Calu3 (cell line): ENCODE measurements around the gene TOP2B. TPM values are rescaled to one million over a fixed set of nuclear protein-coding genes. Genes with fewer than 3 reads are reported as not detected.

Source experiments
- BruUV-seq: library from RNA; stranded (reverse); fragments of 400-500 nt; replicated peaks from 2 replicates; lab custom pipeline; 2021; lab: Mats Ljungman, UMichigan
- CTCF ChIA-PET: fragments of 300-600 bp; sonication (Branson Sonifier 250); formaldehyde crosslinking; loops from one replicate; lab custom pipeline; 2022; ENCODE audit warnings: antibody characterized with exemption; lab: Charles Lee
- DNase-seq: peaks from one replicate; pipeline ENCODE4 v3.0.0; 2022
- H3K27ac Mint-ChIP-seq: one replicate; pipeline ENCODE4 v1.8.0; 2022; ENCODE audit warnings: mixed read lengths; ENCODE audit not compliant: unreplicated experiment
- H3K27me3 Mint-ChIP-seq: one replicate; pipeline ENCODE4 v1.8.0; 2022; ENCODE audit warnings: mixed read lengths; ENCODE audit not compliant: unreplicated experiment
- H3K36me3 Mint-ChIP-seq: one replicate; pipeline ENCODE4 v1.8.0; 2022; ENCODE audit warnings: mild to moderate bottlenecking, moderate library complexity, mixed read lengths; ENCODE audit not compliant: insufficient read depth, unreplicated experiment
- H3K4me1 Mint-ChIP-seq: one replicate; pipeline ENCODE4 v1.8.0; 2022; ENCODE audit warnings: mild to moderate bottlenecking, low read depth, mixed read lengths; ENCODE audit not compliant: unreplicated experiment
- H3K4me3 Mint-ChIP-seq: one replicate; pipeline ENCODE4 v1.8.0; 2022; ENCODE audit warnings: mild to moderate bottlenecking, low read depth, moderate library complexity, mixed read lengths; ENCODE audit not compliant: unreplicated experiment
- H3K9me3 Mint-ChIP-seq: one replicate; pipeline ENCODE4 v1.8.0; 2022; ENCODE audit warnings: low read depth, mixed read lengths; ENCODE audit not compliant: unreplicated experiment
- intact Hi-C: fragments of 100-400 bp; cut with micrococcal nuclease; formaldehyde crosslinking; loops from one replicate; pipeline ENCODE4 v1.10.0; 2022; ENCODE audit not compliant: unreplicated experiment
- total RNA-seq: library from RNA; stranded (reverse); gene quantifications from 2 replicates; pipeline ENCODE4 v1.2.3, GENCODE V29; 2022
- TF ChIP-seq, protein P1 (sequence below): fragments of 200-600 bp; IDR thresholded peaks from one replicate; pipeline ENCODE4 v1.8.0; 2022; ENCODE audit warnings: antibody characterized with exemption; ENCODE audit not compliant: unreplicated experiment

Gene TOP2B
- total RNA-seq, 1 experiment from 2014 or later, result 117 TPM

DNA sequence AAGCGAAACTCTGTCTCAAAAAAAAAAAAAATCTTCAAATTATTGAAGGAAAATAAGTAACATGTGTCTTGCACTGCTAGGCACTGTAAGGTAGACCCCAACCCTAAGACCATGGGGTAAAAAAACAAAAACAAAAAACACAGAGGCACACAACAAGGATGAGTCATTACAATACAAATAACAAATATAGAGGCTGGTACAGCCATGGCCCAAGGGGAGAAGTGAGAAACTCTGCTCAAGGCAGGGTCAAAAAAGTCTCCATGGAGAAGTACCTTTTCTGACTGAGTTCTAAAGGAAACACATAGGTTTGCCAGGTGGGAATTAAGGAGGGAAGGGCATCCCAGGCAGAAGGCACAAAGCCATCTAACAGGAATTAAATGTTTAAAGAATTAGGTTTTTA is 54.5 kb downstream of the TOP2B start:
- Mint-ChIP-seq H3K9me3 (no peaks in the 10 kb centered on the region), H3K36me3 (peaks cover 37% of the 10 kb centered on the region), H3K27me3 (no peaks in the 10 kb centered on the region), H3K4me3 (no peak overlapping the region), H3K4me1 (no peaks in the 10 kb centered on the region), H3K27ac (no peak overlapping the region)
- TF ChIP-seq, protein P1, sequence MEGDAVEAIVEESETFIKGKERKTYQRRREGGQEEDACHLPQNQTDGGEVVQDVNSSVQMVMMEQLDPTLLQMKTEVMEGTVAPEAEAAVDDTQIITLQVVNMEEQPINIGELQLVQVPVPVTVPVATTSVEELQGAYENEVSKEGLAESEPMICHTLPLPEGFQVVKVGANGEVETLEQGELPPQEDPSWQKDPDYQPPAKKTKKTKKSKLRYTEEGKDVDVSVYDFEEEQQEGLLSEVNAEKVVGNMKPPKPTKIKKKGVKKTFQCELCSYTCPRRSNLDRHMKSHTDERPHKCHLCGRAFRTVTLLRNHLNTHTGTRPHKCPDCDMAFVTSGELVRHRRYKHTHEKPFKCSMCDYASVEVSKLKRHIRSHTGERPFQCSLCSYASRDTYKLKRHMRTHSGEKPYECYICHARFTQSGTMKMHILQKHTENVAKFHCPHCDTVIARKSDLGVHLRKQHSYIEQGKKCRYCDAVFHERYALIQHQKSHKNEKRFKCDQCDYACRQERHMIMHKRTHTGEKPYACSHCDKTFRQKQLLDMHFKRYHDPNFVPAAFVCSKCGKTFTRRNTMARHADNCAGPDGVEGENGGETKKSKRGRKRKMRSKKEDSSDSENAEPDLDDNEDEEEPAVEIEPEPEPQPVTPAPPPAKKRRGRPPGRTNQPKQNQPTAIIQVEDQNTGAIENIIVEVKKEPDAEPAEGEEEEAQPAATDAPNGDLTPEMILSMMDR, result no peak
- DNase-seq, result no peak
- intact Hi-C loops, result no loop called here
- CTCF ChIA-PET, result interaction anchor here (0.7 kb wide), 1 partner anchor 8 kb away, joined by 4 read pairs; no protein-coding TSS in a partner anchor
- no TSS peak for BruUV-seq

DNA sequence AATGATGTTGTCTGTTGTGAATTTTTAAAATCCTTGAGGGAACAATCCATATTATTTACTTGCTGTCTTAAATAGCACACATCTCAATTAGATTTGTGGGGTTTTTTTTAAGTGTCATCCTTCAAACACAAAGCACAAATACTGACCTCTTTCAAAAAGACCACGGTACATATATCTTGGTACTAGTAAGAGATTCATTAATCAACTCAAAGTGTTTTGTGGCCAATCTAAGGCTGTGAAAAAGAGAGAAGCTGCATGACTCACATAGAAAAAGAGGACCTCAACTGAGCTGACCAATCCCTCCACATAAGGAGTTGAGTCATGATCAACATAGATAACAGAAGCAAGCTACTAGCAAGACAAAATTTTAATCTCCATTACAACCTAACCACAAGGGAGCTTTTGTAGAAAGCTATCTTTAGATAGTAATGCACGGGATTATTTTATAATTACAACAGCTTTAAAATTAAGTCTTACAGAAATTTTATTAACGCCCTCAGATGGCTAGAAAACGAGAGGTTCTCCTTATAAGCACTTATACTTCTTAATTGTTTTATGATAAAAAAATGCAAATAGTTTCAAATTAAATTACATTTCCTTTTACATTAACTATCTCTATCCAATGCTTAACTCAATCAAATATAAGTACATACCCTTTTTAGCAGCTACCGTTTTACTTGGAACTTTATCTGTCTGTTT is 60.5 kb downstream of the TOP2B start:
- TF ChIP-seq, protein P1, result no peak
- DNase-seq, result no peak
- no TSS peak for BruUV-seq
- H3K27ac Mint-ChIP-seq, result no peak overlapping the region
- H3K4me3 Mint-ChIP-seq, result no peak overlapping the region
- intact Hi-C loops, result no loop called here
- H3K36me3 Mint-ChIP-seq, result peaks cover 33% of the 10 kb centered on the region
- no peaks in the 10 kb centered on the region for H3K9me3 Mint-ChIP-seq
- H3K27me3 Mint-ChIP-seq, result no peaks in the 10 kb centered on the region
- CTCF ChIA-PET, result interaction anchor here (0.9 to 1.5 kb wide), 2 partner anchors 10 to 14 kb away, joined by 4 read pairs; no protein-coding TSS in a partner anchor
- H3K4me1 Mint-ChIP-seq, result peaks cover 12% of the 10 kb centered on the region

DNA sequence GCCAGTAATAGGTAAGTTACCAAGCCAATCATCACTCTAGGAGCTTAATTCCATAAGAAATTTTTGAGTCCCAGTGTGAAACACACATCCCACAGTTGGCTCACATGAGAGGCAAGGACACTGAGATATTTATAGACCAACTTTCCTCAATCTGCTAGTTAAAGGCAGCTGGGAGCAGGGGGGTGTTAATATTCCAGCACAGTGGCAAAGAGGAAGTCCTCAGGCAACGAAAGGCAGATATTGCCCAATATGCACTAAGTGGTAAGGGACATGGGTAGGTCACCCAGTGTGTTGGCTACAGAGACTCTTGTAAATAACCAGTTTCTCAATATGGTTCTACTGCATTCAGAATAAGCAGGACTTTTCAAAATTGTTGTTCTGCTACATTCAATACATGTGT is 61.0 kb downstream of the TOP2B start:
- H3K27ac Mint-ChIP-seq, result no peak overlapping the region
- no peak for DNase-seq
- intact Hi-C loops, result no loop called here
- CTCF ChIA-PET, result interaction anchor here (0.9 to 1.5 kb wide), 2 partner anchors 10 to 14 kb away, joined by 4 read pairs; no protein-coding TSS in a partner anchor
- peaks cover 34% of the 10 kb centered on the region for H3K36me3 Mint-ChIP-seq
- no peaks in the 10 kb centered on the region for H3K27me3 Mint-ChIP-seq
- H3K9me3 Mint-ChIP-seq, result no peaks in the 10 kb centered on the region
- H3K4me3 Mint-ChIP-seq, result no peak overlapping the region
- BruUV-seq, result no TSS peak
- peaks cover 12% of the 10 kb centered on the region for H3K4me1 Mint-ChIP-seq
- TF ChIP-seq, protein P1, result no peak

- CTCF ChIA-PET, result no interaction called here
- Mint-ChIP-seq H3K36me3 (peaks cover 52% of the 10 kb centered on the region), H3K4me1 (peaks cover 9% of the 10 kb centered on the region), H3K9me3 (no peaks in the 10 kb centered on the region), H3K27ac (no peak overlapping the region), H3K4me3 (no peak overlapping the region), H3K27me3 (no peaks in the 10 kb centered on the region)
- intact Hi-C loops, result no loop called here
- TF ChIP-seq, protein P1, result no peak
- no peak for DNase-seq
- no TSS peak for BruUV-seq
Measured at GRCh38 chr3:25597535-25598101, 67.1 kb downstream of the TOP2B start.
